Activated CD4-positive, alpha-beta T cell treated with anti-CD3 and anti-CD28 coated beads for 36 hours (primary cell): ENCODE data around the gene RIC8A. TPM values are rescaled to one million over a fixed set of nuclear protein-coding genes. Genes with fewer than 3 reads are reported as not detected.
"Not testable (repeated sequence)": the region's sequence is repeated elsewhere in the genome, so short reads cannot be mapped to it uniquely, and the experiment has no call there.

ENCODE experiments used
- ATAC-seq: fragments of 200-7000 bp; cut with Tn5 transposase; one replicate; pipeline ENCODE4 v1.10.0; 2021; ENCODE audit warnings: mild to moderate bottlenecking, moderate library complexity
- CTCF ChIA-PET: fragments of 350-600 bp; sonication (Branson Sonifier 250); formaldehyde crosslinking; loops from one replicate; lab custom pipeline; 2021; ENCODE audit warnings: antibody characterized with exemption; lab: Charles Lee
- POLR2A ChIA-PET: fragments of 350-600 bp; sonication (Branson Sonifier 250); formaldehyde crosslinking; loops from one replicate; lab custom pipeline; 2021; ENCODE audit warnings: antibody characterized with exemption, inconsistent platforms; lab: Charles Lee
- DNase-seq: peaks from one replicate; pipeline ENCODE4 v3.0.0-alpha.2; 2020
- H3K27ac Mint-ChIP-seq: one replicate; pipeline ENCODE4 v1.8.0; 2021; ENCODE audit warnings: mixed read lengths
- H3K27me3 Mint-ChIP-seq: one replicate; pipeline ENCODE4 v1.8.0; 2021; ENCODE audit warnings: mixed read lengths
- H3K36me3 Mint-ChIP-seq: one replicate; pipeline ENCODE4 v1.8.0; 2021; ENCODE audit warnings: low read depth, mixed read lengths
- H3K4me1 Mint-ChIP-seq: one replicate; pipeline ENCODE4 v1.8.0; 2021; ENCODE audit warnings: mixed read lengths
- H3K4me3 Mint-ChIP-seq: one replicate; pipeline ENCODE4 v1.8.0; 2021; ENCODE audit warnings: mild to moderate bottlenecking, moderate library complexity, mixed read lengths
- H3K9me3 Mint-ChIP-seq: one replicate; pipeline ENCODE4 v1.8.0; 2021; ENCODE audit warnings: low read depth, mixed read lengths
- intact Hi-C, 2 experiments: fragments of 100-400 bp; cut with DNase I in 1 of 2; cut with micrococcal nuclease in 1 of 2; formaldehyde crosslinking; loops; one replicate each; pipeline versions ENCODE4 v1.14.2 to v1.15.1; 2022 to 2024; cut with DNase I, micrococcal nuclease
- total RNA-seq, 2 experiments: library from RNA; stranded (reverse); gene quantifications; one replicate each; pipeline ENCODE4 v1.2.3, GENCODE V29; 2021

Gene RIC8A
- total RNA-seq, 2 experiments from 2014 or later: 104 to 124 TPM

DNA sequence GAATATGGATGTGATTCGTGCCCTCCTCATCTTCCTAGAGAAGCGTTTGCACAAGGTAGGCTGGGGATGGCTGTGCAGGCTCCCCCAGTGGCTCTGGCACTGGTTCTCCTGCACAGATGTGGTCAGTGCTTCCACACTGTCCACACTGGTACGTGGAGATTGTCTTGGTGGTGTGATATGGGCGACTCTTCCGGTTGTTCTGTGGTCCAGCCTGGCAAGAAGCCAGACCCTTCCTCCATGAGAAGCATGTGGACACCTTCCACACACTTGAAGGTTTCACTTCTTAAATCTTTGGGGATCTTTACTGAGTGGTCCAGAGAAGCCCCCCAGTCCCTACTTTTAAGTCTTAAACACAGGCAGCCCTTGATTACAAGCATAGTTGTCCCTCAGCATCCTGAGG, 3.8 kb downstream of the RIC8A start:
- peaks cover 67% of the 10 kb centered on the region for H3K36me3 Mint-ChIP-seq
- H3K4me3 Mint-ChIP-seq: no peak overlapping the region
- intact Hi-C loops: no loop called here
- H3K4me1 Mint-ChIP-seq: peaks cover 18% of the 10 kb centered on the region
- H3K27ac Mint-ChIP-seq: peak overlapping the region; percentile 47
- H3K9me3 Mint-ChIP-seq: no peaks in the 10 kb centered on the region
- CTCF ChIA-PET: interaction anchor here (0.9 kb wide), 1 partner anchor 40 kb away, joined by 3 read pairs; no protein-coding TSS in a partner anchor
- no peaks in the 10 kb centered on the region for H3K27me3 Mint-ChIP-seq
- ATAC-seq (no peak), DNase-seq (no peak)
- POLR2A ChIA-PET: no interaction called here

DNA sequence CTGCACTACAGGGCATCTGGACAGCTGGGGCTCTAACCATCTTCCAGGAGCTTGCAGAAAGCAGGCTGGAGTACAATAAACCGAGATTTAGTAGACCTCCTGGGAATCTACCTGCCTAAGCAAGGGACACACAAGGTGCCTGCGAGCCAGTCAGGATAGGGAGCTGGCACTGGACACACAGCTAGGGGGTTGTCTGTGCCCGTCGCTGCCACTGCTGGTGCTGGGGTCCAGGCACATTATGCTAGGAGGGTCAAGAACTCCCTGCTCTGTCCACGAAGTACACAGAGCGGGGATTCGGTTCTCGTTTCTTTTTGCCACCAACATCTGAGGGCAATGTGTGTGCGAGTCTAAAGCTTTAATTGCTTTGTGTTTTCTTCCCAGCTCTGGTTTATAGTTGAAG, 4.2 kb downstream of the RIC8A start:
- Mint-ChIP-seq H3K4me3 (no peak overlapping the region), H3K27ac (peak overlapping the region; percentile 67), H3K36me3 (peaks cover 65% of the 10 kb centered on the region), H3K27me3 (no peaks in the 10 kb centered on the region), H3K9me3 (no peaks in the 10 kb centered on the region), H3K4me1 (peaks cover 18% of the 10 kb centered on the region)
- POLR2A ChIA-PET: no interaction called here
- intact Hi-C loops: no loop called here
- DNase-seq (no peak), ATAC-seq (no peak)
- CTCF ChIA-PET: interaction anchor here (0.9 kb wide), 1 partner anchor 39 kb away, joined by 3 read pairs; no protein-coding TSS in a partner anchor

DNA sequence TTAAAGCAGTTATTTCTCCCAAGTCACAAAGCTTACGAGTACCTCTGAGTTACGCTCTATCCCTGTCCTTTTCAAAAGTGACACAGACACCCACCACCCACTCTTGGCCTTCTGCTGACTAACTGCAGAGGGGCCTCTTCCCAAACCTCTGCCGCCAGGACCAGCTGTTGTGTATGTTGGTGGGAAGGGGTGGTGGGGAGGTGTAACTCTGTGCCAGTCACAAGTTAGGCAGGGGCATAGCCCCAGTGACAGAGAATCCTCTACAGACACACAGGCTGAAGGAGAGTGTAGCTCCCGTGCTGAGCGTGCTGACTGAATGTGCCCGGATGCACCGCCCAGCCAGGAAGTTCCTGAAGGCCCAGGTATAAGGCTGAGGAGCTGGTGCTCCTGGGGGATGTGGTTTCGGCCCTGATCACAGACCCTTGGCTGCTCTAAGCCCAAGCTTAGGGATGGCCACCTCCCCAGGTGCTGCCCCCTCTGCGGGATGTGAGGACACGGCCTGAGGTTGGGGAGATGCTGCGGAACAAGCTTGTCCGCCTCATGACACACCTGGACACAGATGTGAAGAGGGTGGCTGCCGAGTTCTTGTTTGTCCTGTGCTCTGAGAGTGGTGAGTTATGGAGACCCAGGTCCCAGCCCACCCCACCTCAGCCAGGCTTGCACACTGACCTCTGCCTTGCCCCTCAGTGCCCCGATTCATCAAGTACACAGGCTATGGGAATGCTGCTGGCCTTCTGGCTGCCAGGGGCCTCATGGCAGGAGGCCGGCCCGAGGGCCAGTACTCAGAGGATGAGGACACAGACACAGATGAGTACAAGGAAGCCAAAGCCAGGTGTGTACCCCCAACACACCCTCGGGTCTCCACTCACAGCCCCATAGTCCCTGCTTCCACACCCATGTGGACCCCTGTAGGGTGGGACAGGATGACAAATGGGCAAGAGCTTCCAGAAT, 4.9 kb downstream of the RIC8A start:
- ChIA-PET CTCF (interaction anchor here (0.9 kb wide), 1 partner anchor 39 kb away, joined by 3 read pairs; no protein-coding TSS in a partner anchor), POLR2A (no interaction called here)
- intact Hi-C loops: no loop called here
- peak overlapping the region; percentile 67 for H3K27ac Mint-ChIP-seq
- ATAC-seq (no peak), DNase-seq (no peak)
- H3K4me1 Mint-ChIP-seq: peaks cover 19% of the 10 kb centered on the region
- H3K9me3 Mint-ChIP-seq: no peaks in the 10 kb centered on the region
- peaks cover 63% of the 10 kb centered on the region for H3K36me3 Mint-ChIP-seq
- no peaks in the 10 kb centered on the region for H3K27me3 Mint-ChIP-seq
- H3K4me3 Mint-ChIP-seq: no peak overlapping the region

DNA sequence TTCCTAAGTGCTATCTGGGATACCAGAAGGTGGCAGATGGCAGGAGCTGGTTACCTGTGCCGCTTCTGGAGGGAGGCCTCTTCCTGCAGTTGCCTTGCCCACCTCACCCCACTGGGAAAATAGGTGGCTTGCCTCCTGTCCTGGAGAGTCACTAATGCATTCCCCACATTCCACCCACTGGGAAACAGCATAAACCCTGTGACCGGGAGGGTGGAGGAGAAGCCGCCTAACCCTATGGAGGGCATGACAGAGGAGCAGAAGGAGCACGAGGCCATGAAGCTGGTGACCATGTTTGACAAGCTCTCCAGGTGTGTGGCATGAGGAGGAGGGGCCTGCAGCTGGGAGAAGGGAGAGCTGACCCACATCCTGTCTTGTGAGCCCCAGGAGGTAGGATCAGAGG, 5.6 kb downstream of the RIC8A start:
- intact Hi-C loops: no loop called here
- no peak for DNase-seq
- H3K27me3 Mint-ChIP-seq: no peaks in the 10 kb centered on the region
- no peaks in the 10 kb centered on the region for H3K9me3 Mint-ChIP-seq
- POLR2A ChIA-PET: no interaction called here
- H3K36me3 Mint-ChIP-seq: peaks cover 61% of the 10 kb centered on the region
- CTCF ChIA-PET: no interaction called here
- no peak for ATAC-seq
- no peak overlapping the region for H3K4me3 Mint-ChIP-seq
- H3K4me1 Mint-ChIP-seq: peaks cover 26% of the 10 kb centered on the region
- peak overlapping the region; percentile 47 for H3K27ac Mint-ChIP-seq

DNA sequence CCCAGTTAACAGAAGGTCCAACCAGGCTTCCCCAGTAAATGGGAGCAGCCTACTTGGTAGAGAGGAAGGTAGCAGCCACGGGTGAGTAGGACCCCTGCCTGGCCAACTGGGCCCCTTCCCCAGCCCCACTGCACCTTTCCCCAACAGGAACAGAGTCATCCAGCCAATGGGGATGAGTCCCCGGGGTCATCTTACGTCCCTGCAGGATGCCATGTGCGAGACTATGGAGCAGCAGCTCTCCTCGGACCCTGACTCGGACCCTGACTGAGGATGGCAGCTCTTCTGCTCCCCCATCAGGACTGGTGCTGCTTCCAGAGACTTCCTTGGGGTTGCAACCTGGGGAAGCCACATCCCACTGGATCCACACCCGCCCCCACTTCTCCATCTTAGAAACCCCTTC, 6.6 kb downstream of the RIC8A start:
- intact Hi-C loops: no loop called here
- H3K9me3 Mint-ChIP-seq: no peaks in the 10 kb centered on the region
- no peak overlapping the region for H3K4me3 Mint-ChIP-seq
- DNase-seq (no peak), ATAC-seq (no peak)
- H3K27me3 Mint-ChIP-seq: no peaks in the 10 kb centered on the region
- no peak overlapping the region for H3K27ac Mint-ChIP-seq
- POLR2A ChIA-PET: interaction anchor here (0.6 kb wide), 1 partner anchor 141 kb away, joined by 3 read pairs; no protein-coding TSS in a partner anchor
- CTCF ChIA-PET: no interaction called here
- peaks cover 26% of the 10 kb centered on the region for H3K4me1 Mint-ChIP-seq
- H3K36me3 Mint-ChIP-seq: peaks cover 54% of the 10 kb centered on the region

DNA sequence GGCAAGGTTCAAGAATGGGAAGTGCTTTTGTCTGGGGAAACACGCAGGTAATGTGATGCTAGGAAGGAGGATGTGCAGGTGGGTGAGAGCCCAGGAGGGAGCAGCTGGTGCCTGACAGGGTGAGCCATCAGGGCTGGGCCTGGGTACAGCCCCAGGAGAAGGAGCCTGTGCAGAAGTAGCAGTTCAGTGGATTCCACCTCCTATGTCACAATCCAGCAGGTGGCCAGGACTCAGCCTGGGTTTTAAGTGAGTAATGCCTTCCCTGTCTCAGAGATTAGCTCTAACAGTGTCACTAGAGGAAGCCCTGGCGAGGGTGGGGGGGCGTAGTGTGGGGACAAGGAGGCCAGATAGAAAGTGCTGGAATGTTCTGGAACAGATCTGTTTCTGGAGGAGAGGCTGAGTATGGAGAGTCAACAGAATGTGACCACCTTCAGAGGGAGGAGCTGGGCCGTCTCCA, 8.1 kb downstream of the RIC8A start:
- CTCF ChIA-PET: interaction anchor here (0.6 to 1.6 kb wide), 3 partner anchors 9 to 90 kb away, joined by 3 to 5 read pairs (median 5); partner anchors contain the start of genes BET1L and RIC8A
- peaks cover 13% of the 10 kb centered on the region for H3K4me1 Mint-ChIP-seq
- H3K27ac Mint-ChIP-seq: peak overlapping the region; percentile 63
- peaks cover 48% of the 10 kb centered on the region for H3K36me3 Mint-ChIP-seq
- no peak overlapping the region for H3K4me3 Mint-ChIP-seq
- no peaks in the 10 kb centered on the region for H3K27me3 Mint-ChIP-seq
- ATAC-seq (no peak), DNase-seq (no peak)
- POLR2A ChIA-PET: no interaction called here
- intact Hi-C loops: no loop called here
- no peaks in the 10 kb centered on the region for H3K9me3 Mint-ChIP-seq

DNA sequence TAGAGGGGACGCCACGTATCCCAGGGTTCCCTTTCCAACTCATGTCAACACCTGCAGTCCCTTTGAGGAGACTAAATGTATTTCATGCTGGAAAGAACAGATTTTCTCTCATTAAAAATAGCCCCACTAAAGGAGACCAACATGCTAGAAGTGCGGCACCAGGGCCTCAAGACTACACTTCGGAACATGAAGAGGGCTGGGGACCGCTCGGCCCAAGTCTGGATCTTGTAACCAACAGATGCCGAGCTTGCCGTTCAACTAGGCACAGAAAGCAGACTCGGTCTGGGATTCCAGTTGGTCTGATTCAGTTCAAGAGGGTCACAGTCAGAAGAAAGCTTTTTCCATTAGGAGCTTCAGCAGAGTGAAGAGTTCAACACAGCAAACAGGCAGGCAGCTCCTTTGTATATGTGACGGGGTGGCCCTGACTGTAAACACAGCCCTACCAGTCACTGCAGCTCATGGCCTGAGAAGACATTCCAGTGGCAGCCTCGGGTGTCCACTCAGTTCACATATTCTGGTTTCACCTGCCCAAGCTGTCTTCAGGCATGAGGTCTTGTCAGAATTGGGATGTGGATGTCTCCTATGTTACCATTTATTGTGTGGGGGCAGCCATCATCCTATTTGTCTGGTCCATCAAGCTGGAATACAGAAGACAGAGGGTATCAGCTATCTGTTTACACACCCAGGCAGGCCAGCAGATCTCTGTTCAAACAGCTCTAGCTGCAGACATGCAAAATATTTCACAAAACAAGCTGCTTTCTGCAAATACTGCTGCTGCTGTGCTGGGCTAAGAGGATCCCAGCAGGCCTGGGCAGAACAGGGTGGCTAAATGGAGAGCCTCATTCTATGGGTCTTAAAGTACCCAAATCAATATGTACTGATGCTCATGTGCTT, 8.8 kb downstream of the RIC8A start:
- H3K27ac Mint-ChIP-seq: peak overlapping the region; percentile 63

DNA sequence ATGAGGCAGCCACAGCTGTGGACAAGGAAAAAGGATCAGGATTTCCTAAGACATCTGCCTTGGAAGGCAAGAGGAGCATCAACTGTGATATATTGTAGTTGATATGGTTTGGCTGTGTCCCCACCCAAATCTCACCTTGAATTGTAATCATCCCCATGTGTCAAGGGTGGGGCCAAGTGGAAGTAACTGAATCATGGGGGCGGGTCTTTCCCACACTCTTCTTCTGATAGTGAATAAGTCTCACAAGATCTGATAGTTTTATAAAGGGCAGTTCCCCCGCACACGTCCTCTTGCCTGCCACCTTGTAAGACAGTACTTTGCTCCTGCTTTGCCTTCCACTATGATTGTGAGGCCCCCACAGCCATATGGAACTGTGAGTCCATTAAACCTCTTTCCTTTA, 10.2 kb downstream of the RIC8A start:
- Mint-ChIP-seq H3K9me3 (no peaks in the 10 kb centered on the region), H3K36me3 (peaks cover 30% of the 10 kb centered on the region), H3K4me1 (peaks cover 8% of the 10 kb centered on the region), H3K4me3 (no peak overlapping the region), H3K27me3 (no peaks in the 10 kb centered on the region), H3K27ac (no peak overlapping the region)
- ATAC-seq: no peak
- no peak for DNase-seq
- intact Hi-C loops: no loop called here
- CTCF ChIA-PET: interaction anchor here (1.5 to 1.6 kb wide), 2 partner anchors 10 to 29 kb away, joined by 3 to 4 read pairs; no protein-coding TSS in a partner anchor
- POLR2A ChIA-PET: no interaction called here

More for the DNA sequence above, 8.8 kb downstream of the RIC8A start:
- no peak overlapping the region for H3K4me3 Mint-ChIP-seq
- no peak for DNase-seq
- peaks cover 41% of the 10 kb centered on the region for H3K36me3 Mint-ChIP-seq
- no peak for ATAC-seq
- no peaks in the 10 kb centered on the region for H3K9me3 Mint-ChIP-seq
- H3K4me1 Mint-ChIP-seq: peaks cover 11% of the 10 kb centered on the region
- intact Hi-C loops: no loop called here
- ChIA-PET CTCF (interaction anchor here (1.1 to 1.6 kb wide), 7 partner anchors 9 to 89 kb away, joined by 3 to 5 read pairs (median 4); partner anchors contain the start of genes BET1L and RIC8A), POLR2A (interaction anchor here (0.8 kb wide), 1 partner anchor 9 kb away, joined by 3 read pairs; the partner anchor contains the start of genes BET1L and RIC8A)
- no peaks in the 10 kb centered on the region for H3K27me3 Mint-ChIP-seq

DNA sequence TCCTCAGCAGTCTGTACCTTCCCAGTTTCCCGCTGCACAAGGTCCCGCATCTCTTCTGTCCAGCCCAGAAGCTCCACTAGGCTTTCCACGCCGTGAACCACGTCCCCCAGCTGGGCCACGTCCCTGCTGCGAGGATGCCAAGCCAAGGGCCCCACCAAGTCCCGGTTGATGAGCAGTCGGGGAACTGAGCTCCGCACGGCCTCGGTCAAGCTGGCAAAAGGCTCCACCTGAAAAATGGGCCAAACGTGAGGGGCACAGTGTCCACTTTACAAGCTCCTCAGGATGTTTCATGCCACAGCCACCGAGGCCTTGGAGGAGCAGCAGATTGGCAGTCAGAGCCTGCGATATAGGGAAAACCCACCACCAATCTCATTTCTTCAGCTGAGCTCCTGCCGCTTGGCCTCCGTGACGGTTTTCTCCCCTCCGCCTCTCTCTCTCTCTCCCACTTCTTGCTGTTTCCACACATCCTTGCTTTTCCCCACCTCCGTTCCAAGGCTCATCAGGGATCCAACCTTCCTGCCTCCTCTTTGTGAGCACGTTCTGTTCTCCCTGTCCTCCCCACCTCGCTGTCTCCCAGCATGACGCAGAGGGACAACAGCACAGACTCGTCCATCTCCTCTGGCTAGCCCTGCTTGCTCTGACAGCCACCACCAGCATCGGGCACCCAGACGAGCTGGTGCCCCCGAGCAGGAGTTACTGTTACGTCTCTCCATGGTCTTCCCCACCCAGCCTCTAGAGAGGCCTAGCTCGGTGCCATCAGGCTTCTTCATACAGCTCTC, 11.5 kb downstream of the RIC8A start:
- no peaks in the 10 kb centered on the region for H3K27me3 Mint-ChIP-seq

DNA sequence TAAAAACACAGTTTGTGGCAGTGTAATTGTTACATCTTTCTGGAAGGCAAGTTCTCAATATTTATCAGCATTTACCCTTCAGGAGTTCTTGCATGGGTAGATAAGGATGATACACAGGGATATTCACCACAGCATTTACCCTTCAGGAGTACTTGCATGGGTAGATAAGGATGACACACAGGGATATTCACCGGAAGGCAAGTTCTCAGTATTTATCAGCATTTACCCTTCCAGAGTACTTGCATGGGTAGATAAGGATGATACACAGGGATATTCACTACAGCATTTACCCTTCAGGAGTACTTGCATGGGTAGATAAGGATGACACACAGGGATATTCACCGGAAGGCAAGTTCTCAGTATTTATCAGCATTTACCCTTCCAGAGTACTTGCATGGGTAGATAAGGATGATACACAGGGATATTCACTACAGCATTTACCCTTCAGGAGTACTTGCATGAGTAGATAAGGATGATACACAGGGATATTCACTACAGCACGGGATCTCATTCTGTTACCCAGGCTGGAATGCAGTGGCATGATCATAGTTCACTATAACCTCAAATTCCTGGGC, 13.2 kb downstream of the RIC8A start:
- intact Hi-C loops, ATAC-seq, H3K36me3 Mint-ChIP-seq, H3K27me3 Mint-ChIP-seq, H3K9me3 Mint-ChIP-seq, DNase-seq, POLR2A ChIA-PET, H3K4me3 Mint-ChIP-seq, H3K27ac Mint-ChIP-seq: not testable (repeated sequence)
- peaks cover 12% of the 10 kb centered on the region for H3K4me1 Mint-ChIP-seq
- CTCF ChIA-PET: interaction anchor here (1.2 kb wide), 1 partner anchor 28 kb away, joined by 5 read pairs; no protein-coding TSS in a partner anchor

More for the DNA sequence above, 11.5 kb downstream of the RIC8A start:
- H3K4me1 Mint-ChIP-seq: peaks cover 8% of the 10 kb centered on the region
- no peaks in the 10 kb centered on the region for H3K9me3 Mint-ChIP-seq
- CTCF ChIA-PET: interaction anchor here (0.7 to 1.4 kb wide), 4 partner anchors 10 to 127 kb away, joined by 3 to 6 read pairs (median 4); partner anchors contain the start of genes BET1L and RIC8A
- DNase-seq: no peak
- H3K36me3 Mint-ChIP-seq: peaks cover 23% of the 10 kb centered on the region
- ATAC-seq: no peak
- intact Hi-C loops: no loop called here
- H3K27ac Mint-ChIP-seq: no peak overlapping the region
- H3K4me3 Mint-ChIP-seq: no peak overlapping the region
- POLR2A ChIA-PET: no interaction called here
